ENCODE results near the gene ITFG2. TPM values are rescaled to one million over a fixed set of nuclear protein-coding genes. Genes with fewer than 3 reads are reported as not detected.

Gene ITFG2
- total RNA-seq, 1 donor from 2014 or later: 12.4 TPM

DNA sequence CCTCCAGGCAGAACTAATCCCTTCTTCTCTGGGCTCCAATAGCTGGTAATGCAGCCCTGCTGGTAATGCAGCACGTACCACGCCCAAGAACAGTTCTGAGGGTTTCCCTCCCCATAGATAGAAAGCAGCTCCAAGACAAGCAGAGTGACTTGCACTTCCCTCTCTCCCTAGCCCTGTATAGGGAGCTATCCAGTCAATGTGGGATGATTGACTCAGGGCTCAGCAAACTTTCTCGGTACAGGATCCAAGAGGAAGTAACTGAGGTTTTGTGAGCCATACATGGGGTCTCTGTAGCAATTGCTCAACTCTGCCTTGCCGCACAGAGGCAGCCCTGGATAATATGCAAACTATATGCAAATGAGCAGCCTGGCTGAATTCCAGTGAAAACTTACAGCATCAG, 33.2 kb upstream of the ITFG2 start:
- DNase-seq: no peak
- intact Hi-C loops (cut with micrococcal nuclease): no loop called here
- H3K4me1 ChIP-seq: peaks cover 18% of the 10 kb centered on the region
- H3K4me3 ChIP-seq: no peak overlapping the region
- TF ChIP-seq, protein P1, sequence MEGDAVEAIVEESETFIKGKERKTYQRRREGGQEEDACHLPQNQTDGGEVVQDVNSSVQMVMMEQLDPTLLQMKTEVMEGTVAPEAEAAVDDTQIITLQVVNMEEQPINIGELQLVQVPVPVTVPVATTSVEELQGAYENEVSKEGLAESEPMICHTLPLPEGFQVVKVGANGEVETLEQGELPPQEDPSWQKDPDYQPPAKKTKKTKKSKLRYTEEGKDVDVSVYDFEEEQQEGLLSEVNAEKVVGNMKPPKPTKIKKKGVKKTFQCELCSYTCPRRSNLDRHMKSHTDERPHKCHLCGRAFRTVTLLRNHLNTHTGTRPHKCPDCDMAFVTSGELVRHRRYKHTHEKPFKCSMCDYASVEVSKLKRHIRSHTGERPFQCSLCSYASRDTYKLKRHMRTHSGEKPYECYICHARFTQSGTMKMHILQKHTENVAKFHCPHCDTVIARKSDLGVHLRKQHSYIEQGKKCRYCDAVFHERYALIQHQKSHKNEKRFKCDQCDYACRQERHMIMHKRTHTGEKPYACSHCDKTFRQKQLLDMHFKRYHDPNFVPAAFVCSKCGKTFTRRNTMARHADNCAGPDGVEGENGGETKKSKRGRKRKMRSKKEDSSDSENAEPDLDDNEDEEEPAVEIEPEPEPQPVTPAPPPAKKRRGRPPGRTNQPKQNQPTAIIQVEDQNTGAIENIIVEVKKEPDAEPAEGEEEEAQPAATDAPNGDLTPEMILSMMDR (IDR thresholded peaks at IDR 0.05; ENCODE audit: borderline replicate concordance): no peak
- no peaks in the 10 kb centered on the region for H3K27me3 ChIP-seq (ENCODE audit: low read depth)
- no peaks in the 10 kb centered on the region for H3K36me3 ChIP-seq
- H3K27ac ChIP-seq (replicated peaks): no peak overlapping the region
- H3K9me3 ChIP-seq (replicated peaks): no peaks in the 10 kb centered on the region

DNA sequence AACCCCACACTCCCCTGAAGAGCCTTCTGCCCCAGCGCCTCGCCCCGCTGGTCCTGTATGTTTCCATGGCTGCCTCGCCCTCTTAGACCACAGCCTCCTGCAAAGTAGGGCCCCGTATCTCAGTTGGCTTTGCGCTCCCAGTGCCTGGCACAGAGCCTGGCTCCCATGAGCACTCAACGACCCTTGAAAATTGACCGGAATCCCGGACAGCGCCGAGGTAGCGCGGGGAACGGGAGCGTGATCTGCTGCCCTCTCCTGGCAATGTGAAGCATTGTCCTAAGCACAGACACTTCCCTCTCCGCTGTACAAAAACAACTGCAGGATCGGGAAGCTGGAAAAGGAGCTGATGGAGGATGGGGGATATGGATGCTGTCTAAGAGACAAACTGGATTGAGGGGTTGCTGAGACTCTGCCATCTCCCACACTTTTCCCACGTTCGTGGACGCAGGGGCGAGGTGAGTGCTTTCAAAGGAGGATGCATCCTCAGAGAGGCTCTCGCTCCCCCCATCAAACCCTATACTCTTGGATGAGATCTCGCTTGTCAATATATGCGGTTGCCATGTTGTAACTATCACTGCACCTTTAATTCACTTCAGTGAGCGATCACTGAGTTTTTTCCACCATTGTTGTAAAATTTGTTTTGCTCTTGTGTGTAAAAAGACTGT, 28.4 kb upstream of the ITFG2 start:
- no peaks in the 10 kb centered on the region for H3K9me3 ChIP-seq (replicated peaks)
- peaks cover 11% of the 10 kb centered on the region for H3K4me1 ChIP-seq
- no peak overlapping the region for H3K27ac ChIP-seq (replicated peaks)
- TF ChIP-seq, protein P1 (IDR thresholded peaks at IDR 0.05; ENCODE audit: borderline replicate concordance): peak; percentile 93
- no peaks in the 10 kb centered on the region for H3K36me3 ChIP-seq
- peak overlapping the region; percentile 48 for H3K4me3 ChIP-seq
- DNase-seq: peak; percentile 71
- H3K27me3 ChIP-seq (ENCODE audit: low read depth): no peaks in the 10 kb centered on the region
- intact Hi-C loops (cut with micrococcal nuclease): no loop called here

DNA sequence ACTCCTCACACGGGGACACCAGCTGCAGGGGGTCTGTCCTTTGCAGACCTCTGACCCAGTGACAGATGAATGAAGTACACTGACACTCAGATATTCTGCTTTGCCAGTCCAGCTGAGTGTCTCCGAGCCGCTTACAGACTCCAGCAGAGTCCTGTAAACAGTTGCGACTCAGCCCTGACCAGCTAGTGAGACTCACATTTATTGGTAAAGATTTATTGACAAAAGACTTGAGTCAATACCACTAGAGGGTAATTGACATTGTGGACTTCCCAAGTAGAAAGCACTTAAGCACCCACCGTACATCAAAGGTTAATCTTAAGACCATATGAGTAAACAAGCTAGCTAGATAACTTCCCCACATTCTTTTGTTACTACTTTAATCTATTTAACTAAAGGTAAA, 27.5 kb upstream of the ITFG2 start:
- Histone ChIP-seq H3K4me3 (no peak overlapping the region), H3K9me3 (replicated peaks) (no peaks in the 10 kb centered on the region), H3K27me3 (ENCODE audit: low read depth) (no peaks in the 10 kb centered on the region), H3K4me1 (peaks cover 11% of the 10 kb centered on the region), H3K27ac (replicated peaks) (no peak overlapping the region), H3K36me3 (no peaks in the 10 kb centered on the region)
- TF ChIP-seq, protein P1 (IDR thresholded peaks at IDR 0.05; ENCODE audit: borderline replicate concordance): no peak
- no peak for DNase-seq
- intact Hi-C loops (cut with micrococcal nuclease): no loop called here

DNA sequence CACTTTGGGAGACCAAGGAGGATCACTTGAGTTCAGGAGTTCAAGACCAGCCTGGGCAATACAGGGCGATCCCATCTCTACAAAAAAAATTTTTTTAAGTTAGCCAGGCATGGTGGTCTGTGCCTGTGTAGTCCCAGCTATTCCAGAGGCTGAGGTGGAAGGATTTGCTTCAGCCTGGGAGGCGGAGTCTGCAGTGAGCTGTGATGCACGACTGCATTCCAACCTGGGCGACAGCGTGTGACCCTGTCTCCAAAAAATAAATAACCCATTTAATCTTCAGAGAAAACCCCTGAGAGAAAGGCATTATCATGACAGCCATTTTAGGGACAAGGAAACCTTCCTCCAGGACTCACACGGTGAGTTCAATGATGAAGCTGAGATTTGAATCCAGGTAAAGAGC, 21.4 kb upstream of the ITFG2 start:
- Histone ChIP-seq H3K4me1 (peaks cover 17% of the 10 kb centered on the region), H3K9me3 (replicated peaks) (no peaks in the 10 kb centered on the region), H3K27me3 (ENCODE audit: low read depth) (no peaks in the 10 kb centered on the region), H3K36me3 (no peaks in the 10 kb centered on the region), H3K4me3 (no peak overlapping the region), H3K27ac (replicated peaks) (no peak overlapping the region)
- no peak for DNase-seq
- TF ChIP-seq, protein P1 (IDR thresholded peaks at IDR 0.05; ENCODE audit: borderline replicate concordance): no peak
- intact Hi-C loops (cut with micrococcal nuclease): no loop called here

DNA sequence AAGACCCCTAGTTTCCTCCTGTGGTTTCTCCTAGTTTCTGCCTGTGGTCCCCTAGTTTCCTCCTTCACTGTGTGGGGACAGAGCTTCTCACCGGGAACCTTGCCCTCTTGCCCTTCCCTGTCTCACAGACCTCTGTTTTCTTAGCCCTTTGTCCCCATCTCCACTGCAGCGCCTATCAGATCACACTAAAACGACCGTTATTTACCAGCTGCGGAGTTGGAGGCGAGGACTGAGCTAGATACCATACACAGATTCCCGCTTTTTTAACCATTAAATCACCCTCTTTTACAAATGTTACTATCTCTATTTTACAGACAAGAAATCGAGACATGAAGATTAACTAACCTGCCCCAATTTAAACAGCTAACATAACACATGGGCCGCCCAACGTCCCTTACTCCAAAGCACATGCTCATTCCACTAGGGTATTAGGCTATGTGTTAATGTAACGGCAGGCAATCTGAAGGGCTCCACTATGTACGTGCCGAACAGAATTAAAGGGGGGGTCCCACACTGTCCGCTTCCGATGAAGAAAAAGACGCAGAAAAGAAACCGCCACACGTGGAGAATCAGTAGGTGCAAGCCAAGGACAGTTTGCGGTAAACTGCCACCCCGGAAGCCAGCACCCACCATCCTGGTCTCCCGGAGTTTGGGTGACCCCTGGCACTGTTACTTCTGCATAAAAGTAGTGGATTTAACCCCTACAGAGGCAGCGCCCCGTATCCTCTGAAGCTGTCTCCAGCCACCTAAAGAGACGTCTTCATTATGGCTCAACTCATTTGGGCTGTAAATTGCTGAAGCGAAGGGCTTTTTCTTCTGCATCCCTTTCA, 19.6 kb upstream of the ITFG2 start:
- TF ChIP-seq, protein P1 (IDR thresholded peaks at IDR 0.05; ENCODE audit: borderline replicate concordance): no peak
- Histone ChIP-seq H3K27ac (replicated peaks) (no peak overlapping the region), H3K9me3 (replicated peaks) (no peaks in the 10 kb centered on the region), H3K36me3 (peaks cover 3% of the 10 kb centered on the region), H3K27me3 (ENCODE audit: low read depth) (no peaks in the 10 kb centered on the region), H3K4me1 (peaks cover 35% of the 10 kb centered on the region), H3K4me3 (no peak overlapping the region)
- intact Hi-C loops (cut with micrococcal nuclease): no loop called here
- no peak for DNase-seq
